Ramos (cell line): ENCODE data around the gene RPS24.
"Not testable (repeated sequence)": the region's sequence is repeated elsewhere in the genome, so short reads cannot be mapped to it uniquely, and the experiment has no call there.

Experiments used
- in situ Hi-C: fragments of 300-500 bp; cut with MboI; formaldehyde crosslinking; loops from one replicate; pipeline ENCODE4 v1.14.3; 2022; ENCODE audit warnings: low sequenced_read_pairs; ENCODE audit not compliant: unreplicated experiment

The RPS24 gene

DNA sequence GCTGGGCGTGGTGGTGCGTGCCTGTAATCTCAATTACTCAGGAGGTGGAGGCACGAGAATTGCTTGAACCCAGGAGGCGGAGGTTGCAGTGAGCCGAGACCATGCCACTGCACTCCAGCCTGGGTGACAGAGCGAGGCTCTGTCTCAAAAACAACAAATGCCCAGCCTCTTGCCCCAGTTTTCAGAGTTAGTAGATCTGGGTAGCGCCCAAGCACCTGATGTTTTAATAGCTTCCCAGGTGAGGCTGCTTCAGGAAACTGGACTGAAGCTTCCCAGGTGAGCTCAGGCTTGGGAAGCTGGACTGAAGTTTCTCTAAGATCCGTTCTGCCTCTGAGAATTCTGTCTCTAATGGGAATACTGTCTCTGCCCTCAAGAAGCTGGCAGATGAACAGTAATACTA lies 12.2 kb downstream of the RPS24 start:
- in situ Hi-C loops, result loop anchor here (5.0 to 25.0 kb wide), 3 partner anchors 609 to 1151 kb away; no protein-coding TSS in a partner anchor

DNA sequence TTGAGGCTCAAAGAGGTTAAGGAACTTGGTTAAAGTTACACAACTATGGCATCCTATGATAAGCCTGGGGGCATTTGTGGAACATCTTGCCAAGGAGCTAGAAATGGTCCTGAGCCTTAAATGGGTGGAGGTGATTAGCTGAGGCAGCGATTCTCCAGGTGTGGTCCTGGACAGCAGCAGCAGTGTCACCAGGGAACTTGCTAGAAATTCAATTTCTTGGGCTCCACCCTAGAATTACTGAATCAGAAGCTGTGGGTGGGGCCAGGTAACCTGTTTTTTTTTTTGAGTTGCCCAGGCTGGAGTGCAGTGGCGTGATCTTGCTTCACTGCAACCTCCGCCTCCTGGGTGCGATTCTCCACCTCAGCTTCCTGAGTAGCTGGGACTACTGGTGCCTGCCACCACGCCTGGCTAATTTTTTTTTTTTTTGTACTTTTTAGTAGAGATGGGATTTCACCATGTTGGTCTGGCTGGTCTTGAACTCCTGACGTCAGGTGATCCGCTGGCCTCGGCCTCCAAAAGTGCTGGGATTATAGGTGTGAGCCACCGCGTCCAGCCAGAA lies 13.1 kb downstream of the RPS24 start:
- in situ Hi-C loops, result loop anchor here (5.0 to 25.0 kb wide), 3 partner anchors 608 to 1151 kb away; no protein-coding TSS in a partner anchor

DNA sequence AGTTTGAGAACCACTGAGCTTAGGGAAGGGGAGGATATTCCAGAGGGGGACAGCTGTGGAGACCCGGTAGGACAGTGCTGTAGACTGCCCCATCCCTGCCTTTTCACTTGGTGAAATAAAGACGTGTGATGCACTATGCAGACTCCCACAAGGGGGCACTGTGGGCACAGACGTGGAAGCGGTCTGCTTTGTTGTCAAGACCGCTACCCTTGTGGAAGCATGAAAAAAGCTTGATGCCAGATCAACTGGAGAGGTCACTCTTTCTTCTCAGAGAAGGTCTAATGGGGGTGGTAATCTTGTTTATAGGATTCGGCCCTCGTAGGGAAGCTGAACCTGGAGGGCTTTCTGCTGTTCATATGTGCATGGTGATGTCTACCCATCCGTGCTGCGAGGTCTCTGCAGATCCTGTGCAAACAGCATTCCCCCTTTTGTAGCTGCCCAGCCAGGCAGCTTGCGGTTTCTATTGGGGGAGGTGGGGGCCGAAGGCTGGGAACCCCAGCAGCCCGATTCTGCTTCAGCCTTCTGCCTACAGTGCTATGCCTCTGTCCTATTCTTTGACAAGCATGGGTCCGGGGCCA lies 13.7 kb downstream of the RPS24 start:
- in situ Hi-C loops, result loop anchor here (5.0 to 25.0 kb wide), 3 partner anchors 607 to 1150 kb away; no protein-coding TSS in a partner anchor

DNA sequence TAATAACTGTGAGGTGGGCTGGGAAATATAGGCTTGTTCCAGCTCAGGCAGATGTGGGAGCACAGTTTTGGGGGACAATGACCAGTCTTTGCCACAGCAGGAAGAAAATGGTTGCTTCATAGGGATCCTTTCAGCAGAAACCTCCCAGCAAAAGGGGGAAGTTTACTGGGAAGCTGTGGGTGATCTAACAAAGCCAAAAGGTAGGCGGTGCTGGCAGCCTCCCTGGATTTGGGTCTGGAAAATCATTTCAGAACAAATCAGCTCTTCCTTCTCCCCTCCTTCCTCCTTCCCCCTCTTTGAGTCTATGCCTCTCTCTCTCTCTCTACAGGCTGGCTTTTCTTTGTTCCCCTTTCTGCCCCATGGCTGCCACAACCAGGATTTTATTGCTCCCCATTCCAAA lies 16.2 kb downstream of the RPS24 start:
- in situ Hi-C loops, result loop anchor here (5.0 to 25.0 kb wide), 3 partner anchors 605 to 1147 kb away; no protein-coding TSS in a partner anchor

DNA sequence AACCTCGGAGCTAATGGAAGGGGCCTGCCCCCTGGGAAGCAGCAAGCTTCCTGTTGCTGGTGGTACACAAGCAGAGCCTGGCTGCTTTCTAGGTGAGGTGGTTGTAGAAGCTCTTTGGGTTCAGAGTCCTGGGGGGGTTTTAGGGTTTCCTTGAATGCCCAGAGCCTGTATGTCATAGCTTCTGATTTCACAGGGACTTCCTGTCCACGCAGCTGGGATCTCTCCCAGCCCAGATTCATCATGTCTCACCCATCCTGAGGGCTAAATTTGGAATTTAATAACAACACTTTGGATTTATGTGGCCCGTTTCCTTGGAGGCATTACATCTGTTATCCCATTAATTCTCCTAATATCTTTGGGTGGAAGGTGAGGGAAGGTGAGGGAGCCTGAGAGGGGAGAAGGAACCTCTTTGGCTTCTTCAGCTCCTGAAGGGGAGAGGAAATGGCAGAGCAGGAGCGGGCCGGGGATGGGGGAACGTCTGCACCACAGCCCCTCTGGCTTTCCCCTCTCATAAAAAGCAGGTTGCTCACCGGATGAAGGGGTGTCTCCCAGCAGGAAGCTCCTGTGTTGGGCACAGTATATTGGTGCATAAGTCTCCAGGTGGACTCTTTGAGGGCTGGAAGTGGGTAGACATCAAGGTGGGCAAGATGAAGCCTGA lies 19.7 kb downstream of the RPS24 start:
- in situ Hi-C loops, result no loop called here

DNA sequence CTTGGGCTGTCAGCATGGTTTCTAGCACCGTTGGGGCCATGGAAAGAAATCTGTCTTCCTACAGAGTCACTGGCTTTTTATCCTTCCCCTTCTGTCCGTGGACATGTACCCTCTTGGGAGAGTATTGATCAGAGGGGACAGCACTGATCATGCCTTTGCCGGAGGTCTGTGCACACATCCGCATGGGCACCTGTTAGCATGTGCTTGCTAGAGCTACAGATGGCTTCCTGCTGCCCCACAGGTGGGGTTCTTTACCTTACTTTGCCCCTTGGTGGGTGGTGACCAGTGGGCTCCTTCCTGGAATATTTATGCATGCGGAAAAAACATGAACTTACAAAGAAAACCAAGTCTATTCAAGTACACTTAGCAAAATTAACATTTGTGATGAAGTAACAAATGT lies 24.9 kb downstream of the RPS24 start:
- in situ Hi-C loops, result no loop called here

DNA sequence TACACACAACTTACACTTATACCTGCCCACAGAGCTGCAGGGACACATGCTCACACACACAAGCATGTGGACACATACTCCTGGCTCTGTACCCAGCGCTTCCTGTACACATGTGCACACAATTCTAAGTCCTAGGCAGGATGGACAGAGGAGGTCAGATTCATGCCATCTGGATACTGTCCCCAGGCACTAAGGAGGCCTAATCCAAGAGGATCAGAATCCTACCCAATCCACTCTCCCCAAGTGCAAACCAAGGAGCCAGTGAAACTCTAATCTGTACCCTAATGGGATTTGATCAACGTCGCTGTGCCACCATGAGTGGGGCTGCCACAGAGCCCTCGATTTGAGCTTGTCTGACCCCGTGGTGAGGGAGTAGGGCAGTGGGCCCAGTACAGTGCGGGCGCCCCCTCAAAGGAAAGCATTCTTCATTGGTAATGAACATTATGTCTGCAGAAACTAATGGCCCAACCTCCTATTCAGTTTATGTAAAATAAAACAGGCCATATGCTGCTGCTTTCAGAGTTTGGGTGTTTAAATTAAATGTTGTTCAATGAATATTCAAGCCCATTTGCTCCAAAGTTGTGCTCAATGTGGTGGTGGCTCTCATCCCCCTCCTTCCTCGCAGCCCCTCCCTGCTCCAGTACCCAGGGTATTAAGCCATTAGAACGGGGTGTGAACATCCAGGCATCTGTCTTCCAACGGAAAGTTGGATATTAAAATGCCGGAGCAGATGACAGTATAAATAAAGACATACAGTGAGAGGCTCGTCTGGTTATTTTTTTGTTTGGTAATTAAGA lies 26.4 kb downstream of the RPS24 start:
- in situ Hi-C loops, result no loop called here

DNA sequence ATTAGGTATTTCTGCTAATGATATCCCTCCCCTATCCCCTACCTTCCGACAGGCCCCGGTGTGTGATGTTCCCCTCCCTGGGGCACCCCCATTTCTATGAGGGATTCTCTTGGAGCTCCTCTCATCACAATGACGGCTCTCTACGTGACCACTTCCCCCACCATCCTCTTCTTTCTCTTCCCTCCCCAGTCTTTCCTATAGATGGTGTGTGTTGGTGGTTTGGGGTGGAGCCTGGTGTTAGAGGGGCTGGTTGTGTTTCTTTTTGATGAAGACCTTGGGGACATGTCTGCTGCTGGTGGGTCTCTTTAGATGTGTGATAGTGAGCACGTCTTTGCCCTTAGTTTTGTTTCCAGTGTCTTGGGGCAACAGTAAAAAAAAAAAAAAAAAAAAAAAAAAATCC lies 28.6 kb downstream of the RPS24 start:
- in situ Hi-C loops, result no loop called here

DNA sequence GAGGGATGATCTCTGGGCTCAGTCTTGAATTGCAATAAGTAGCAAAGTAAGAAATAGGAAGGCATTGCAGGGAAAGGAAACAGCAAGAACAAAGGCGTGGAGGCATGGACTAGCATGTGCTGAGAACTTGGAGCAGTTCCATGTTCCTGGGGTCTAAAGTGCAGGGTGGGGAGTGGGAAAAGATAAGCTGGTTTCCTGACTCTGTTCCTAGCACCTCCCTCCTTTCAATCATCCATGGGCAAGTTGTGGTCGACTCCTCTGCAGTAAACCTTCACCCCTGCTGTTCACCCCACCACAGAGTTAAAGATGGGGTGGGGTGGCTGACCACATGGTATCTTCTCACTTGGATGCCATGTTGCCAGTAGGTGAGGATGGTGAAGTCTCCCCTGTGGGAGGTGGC lies 29.6 kb downstream of the RPS24 start:
- in situ Hi-C loops, result no loop called here

DNA sequence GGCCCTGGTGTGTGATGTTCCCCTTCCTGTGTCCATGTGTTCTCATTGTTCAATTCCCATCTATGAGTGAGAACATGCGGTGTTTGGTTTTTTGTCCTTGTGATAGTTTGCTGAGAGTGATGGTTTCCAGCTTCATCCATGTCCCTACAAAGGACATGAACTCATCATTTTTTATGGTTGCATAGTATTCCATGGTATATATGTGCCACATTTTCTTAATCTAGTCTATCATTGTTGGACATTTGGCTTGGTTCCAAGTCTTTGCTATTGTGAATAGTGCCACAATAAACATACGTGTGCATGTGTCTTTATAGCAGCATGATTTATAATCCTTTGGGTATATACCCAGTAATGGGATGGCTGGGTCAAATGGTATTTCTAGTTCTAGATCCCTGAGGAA lies 31.3 kb downstream of the RPS24 start:
- in situ Hi-C loops, result not testable (repeated sequence)

DNA sequence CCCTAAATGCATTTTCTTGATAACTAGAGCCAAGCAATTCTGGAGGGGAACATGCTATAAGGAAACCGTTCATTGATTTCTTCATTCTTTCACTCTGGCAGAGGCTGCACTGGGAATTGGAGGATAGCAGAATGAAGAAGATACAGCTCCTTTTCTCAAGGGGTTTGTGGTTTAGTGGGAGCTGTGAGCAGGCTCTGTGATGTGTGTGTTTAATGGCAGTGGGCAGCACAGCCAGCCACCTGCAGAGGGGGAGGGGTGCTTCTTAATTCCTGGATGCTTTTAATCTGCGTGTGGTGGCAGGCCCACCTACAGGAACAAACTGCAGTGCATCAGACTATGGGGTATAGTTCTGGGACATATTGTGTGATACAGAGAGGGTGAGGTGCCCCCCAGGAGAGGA lies 31.9 kb downstream of the RPS24 start:
- in situ Hi-C loops, result no loop called here

DNA sequence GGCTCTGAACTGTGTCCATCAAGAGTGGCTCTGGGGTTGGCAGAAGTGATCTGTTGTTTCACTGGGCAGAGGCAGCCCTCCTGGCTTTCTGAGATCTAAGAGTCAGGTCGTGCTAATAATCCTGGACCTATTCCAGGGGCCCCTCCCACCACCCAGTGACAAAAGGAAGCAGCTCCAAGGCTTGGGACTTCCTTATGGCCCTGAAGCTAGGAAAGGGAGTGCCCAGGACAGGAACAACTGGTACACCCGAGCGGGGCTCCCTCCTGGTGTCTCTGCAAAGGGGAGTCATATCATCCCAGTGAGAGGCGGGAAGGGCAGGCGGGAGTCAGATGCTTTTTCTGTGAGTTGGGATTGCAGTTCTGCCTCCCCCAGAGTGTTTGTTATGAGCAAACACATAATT lies 32.3 kb downstream of the RPS24 start:
- in situ Hi-C loops, result no loop called here

DNA sequence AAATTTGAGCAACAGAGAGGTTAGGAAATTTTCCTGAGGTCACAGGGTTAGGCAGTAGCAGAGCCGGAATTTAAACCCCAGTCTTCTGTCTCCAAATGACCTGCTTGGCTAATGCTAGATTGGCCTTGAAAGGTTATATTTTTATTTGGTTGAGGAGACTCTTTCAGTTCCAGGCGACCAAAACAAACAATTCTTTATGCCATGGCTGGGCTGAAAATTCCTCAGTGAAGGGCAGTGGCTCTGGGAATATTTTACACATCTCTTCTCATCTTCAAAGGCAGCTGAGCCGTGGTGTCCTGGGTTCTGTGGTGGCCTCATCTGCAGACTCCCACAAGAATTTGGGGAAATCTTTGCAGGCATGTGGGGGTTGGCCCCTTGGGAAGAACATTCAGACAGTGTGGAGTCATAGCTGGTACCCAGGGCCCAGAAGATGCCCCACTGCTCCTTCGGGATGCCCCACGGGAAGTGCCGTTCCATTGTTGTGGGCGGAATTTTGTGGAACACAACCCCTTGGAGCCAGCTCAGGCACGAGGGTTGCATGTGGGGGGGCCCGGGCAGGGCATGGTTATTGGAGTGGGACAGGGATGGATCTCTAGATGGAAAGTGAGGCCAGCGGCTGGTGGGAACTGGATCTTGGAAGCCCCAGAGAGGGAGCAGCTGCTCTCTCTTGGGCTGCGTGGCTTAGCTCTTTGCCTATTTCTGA lies 33.2 kb downstream of the RPS24 start:
- in situ Hi-C loops, result no loop called here

DNA sequence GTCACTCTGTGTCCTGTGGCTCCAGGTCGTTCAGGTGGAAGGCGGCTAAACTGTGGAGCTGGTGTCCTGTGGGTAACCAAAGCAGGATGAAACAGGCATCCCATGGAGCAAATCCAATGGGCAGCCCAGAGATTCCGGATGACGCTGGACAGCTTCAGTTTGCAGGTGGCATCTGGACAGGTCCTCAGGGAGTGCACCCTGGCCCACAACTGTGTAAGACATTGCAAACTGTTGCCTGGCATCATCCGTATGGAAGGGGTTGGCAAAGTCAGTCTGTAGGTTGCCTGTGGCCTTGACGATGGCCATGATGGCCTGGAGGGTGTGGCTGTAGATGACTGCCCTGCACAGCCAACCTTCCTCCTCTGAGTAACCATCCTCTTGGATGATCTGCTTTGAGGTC lies 35.5 kb downstream of the RPS24 start:
- in situ Hi-C loops, result no loop called here

DNA sequence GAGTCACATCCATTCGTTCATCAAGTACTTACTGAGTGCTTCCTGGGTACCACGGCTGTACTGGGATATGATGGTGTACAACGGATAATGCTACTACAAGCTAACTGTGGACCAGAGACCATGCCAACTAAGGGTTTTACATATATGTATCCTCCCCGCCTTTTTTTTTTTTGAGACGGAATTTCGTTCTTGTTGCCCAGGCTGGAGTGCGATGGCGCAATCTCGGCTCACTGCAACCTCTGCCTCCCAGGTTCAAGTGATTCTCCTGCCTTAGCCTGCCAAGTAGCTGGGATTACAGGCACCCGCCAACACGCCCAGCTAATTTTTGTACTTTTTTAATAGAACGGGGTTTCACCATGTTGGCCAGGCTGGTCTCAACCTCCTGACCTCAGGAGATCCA lies 36.4 kb downstream of the RPS24 start:
- in situ Hi-C loops, result not testable (repeated sequence)

DNA sequence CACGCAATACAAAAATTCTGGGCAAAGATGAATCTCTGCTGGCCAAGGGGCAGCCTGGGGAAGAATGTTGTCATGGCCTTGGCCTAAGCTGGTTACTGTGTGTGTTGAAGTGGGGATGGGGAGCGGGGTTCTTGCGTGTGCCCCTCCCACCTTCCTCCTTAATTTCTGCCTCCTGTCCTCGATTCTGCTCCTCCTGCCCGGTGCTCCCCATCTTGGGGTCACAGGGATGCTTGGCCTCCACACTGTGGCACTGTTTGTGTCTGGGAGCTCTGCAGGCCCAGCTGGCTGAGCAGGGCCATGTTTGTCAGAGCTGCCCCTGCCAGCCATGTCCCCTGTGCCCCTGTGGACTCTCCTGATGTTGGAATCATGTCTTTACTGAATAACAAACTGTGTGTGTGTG lies 37.1 kb downstream of the RPS24 start:
- in situ Hi-C loops, result no loop called here

DNA sequence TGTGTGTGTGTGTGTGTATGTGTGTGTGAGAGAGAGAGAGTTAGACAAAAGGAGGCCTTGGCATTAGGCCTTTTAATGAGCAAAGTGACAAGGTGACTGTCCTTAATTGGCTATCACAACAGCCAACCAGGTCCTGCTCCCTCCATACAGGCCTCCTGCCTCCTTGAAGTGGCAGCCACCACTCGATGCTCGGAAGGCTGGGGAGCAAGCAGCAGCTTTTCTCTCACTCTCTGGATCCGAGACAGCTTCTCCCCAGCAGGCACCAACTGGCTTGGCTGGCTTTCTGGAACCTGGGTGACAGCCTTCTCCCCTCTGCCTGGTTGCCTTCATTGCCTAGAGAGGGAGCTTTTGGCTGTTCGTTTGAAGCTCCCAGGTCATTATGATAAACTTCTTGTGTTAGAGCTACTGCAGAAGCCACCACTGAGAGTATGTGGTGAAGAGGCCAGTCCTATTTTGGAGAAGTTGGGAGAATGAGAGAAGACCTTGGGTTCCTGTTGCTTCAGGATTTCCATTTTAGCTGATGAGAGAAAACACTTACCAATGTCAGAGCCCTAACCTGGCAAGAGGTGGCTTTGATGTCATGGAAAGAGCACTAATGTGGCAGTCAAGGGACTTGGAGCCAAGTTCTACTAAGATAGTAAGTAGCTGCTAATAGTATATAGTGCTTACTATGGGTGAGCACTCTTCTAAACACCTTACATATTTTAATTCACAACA lies 37.6 kb downstream of the RPS24 start:
- in situ Hi-C loops, result no loop called here

DNA sequence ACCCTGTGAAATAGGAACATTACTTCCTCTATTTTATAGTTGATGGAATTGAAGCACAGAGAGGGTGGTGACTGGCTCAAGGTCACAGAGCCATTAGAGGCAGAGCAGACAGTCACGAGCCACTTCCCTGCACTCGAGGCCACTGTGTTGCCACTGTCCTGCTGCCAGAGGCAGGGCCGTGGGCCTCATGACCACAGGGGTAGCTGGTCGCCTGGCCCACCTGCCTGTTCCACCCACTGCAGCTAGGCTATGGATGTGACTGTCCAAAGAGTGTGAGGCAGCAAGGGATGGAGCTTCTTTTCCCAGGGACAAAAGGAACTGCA lies 38.2 kb downstream of the RPS24 start:
- in situ Hi-C loops, result no loop called here

DNA sequence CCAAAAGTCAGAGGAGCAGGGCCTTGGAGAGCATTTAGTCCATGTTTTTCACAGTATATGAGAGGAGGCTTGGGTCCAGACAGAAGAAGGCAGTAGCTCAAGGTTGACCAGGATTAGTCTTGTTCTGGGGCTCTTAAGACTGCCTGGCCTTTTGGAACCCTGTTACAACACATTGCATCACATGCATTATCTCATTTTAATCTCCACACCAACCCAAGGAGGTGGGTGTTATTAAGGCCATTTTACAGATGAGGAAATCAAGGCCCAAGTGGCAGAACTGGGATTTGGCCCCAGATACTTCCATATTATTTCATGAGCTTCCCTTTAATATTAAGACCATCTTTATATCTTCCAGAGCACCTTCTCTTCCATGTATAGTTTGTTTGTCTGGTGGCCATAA lies 38.8 kb downstream of the RPS24 start:
- in situ Hi-C loops, result no loop called here

DNA sequence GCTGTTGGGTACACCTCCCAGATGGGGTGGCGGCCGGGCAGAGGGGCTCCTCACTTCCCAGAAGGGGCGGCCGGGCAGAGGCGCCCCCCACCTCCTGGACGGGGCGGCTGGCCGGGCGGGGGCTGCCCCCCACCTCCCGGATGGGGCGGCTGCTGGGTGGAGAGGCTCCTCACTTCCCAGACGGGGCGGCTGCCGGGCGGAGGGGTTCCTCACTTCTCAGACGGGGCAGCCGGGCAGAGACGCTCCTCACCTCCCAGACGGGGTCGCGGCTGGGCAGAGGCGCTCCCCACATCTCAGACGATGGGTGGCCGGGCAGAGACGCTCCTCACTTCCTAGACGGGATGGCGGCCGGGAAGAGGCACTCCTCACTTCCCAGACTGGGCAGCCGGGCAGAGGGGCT lies 42.1 kb downstream of the RPS24 start:
- in situ Hi-C loops, result not testable (repeated sequence)
